MM.1S (cell line): ENCODE measurements around the gene APPL2.

Experiments used
- EZH2 ChIP-seq: fragments of 300-600 bp; sonication (generic); optimal IDR thresholded peaks from 2 replicates; pipeline ENCODE3; 2017; ENCODE audit warnings: low read depth, mild to moderate bottlenecking, antibody characterized with exemption, low read length, mixed read lengths
- EZH2phosphoT487 ChIP-seq: fragments of 300-600 bp; sonication (generic); IDR thresholded peaks from 2 replicates; pipeline ENCODE4 v1.6.1; 2018; ENCODE audit warnings: antibody characterized with exemption, low read length
- TF ChIP-seq, protein P1 (sequence below): fragments of 300-600 bp; sonication (generic); IDR thresholded peaks from 2 replicates; pipeline ENCODE4 v1.5.1; 2016; ENCODE audit warnings: antibody characterized with exemption, low read length, mixed read lengths

DNA sequence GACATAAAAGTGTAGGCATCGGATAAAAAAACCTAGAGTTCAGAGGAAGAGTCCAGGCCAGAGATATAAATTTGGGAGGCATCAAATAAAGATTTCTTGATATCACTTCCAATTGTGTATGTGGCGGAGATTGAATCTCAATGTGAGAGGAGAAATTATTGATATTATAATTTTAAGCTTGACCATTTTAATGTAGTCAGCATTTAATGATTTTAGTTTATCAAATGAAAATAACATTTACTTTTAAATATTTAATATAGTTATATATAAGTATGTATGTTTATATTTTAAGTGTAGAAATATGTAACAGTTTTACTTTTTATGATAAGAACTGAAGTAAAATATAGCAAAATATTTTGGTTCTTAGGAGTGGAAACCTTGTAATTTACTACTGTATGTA, 79.7 kb downstream of the APPL2 start:
- TF ChIP-seq, protein P1, sequence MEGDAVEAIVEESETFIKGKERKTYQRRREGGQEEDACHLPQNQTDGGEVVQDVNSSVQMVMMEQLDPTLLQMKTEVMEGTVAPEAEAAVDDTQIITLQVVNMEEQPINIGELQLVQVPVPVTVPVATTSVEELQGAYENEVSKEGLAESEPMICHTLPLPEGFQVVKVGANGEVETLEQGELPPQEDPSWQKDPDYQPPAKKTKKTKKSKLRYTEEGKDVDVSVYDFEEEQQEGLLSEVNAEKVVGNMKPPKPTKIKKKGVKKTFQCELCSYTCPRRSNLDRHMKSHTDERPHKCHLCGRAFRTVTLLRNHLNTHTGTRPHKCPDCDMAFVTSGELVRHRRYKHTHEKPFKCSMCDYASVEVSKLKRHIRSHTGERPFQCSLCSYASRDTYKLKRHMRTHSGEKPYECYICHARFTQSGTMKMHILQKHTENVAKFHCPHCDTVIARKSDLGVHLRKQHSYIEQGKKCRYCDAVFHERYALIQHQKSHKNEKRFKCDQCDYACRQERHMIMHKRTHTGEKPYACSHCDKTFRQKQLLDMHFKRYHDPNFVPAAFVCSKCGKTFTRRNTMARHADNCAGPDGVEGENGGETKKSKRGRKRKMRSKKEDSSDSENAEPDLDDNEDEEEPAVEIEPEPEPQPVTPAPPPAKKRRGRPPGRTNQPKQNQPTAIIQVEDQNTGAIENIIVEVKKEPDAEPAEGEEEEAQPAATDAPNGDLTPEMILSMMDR = no peak
- TF ChIP-seq EZH2phosphoT487 = no peak
- TF ChIP-seq EZH2 = no peak
